ENCODE results near the gene TBC1D5.

GRCh38 chr3:17133632-17134545 lies 608.5 kb downstream of the TBC1D5 start:
- TF ChIP-seq CTCF (IDR thresholded peaks at IDR 0.05; ENCODE audit: control extremely low read depth in 1 of 3, insufficient read depth in 1 of 3, low read depth in 1 of 3, low read length in 3 of 3) (no peak), POLR2A (IDR thresholded peaks at IDR 0.05; ENCODE audit: control extremely low read depth in 1 of 2, low read depth in 2 of 2, low read length in 2 of 2) (no peak), ATF3 (IDR thresholded peaks at IDR 0.05; ENCODE audit: insufficient read depth, low read depth, low read length) (no peak), MAX (IDR thresholded peaks at IDR 0.05) (no peak), NRF1 (IDR thresholded peaks at IDR 0.05; ENCODE audit: low read depth, low read length) (no peak), JUND (IDR thresholded peaks at IDR 0.05; ENCODE audit: low read length) (no peak), RNF2 (IDR thresholded peaks at IDR 0.05; ENCODE audit: borderline replicate concordance, low read depth, low read length, missing control alignments, poor library complexity, severe bottlenecking) (no peak), EZH2 (IDR thresholded peaks at IDR 0.05; ENCODE audit: low read depth, low read length, severe bottlenecking) (no peak), POLR2AphosphoS5 (IDR thresholded peaks at IDR 0.05; ENCODE audit: low read depth, low read length) (no peak), KDM1A (IDR thresholded peaks at IDR 0.05; ENCODE audit: borderline replicate concordance, low read length) (no peak), TCF12 (IDR thresholded peaks at IDR 0.05; ENCODE audit: low read depth, low read length) (no peak), E2F6 (IDR thresholded peaks at IDR 0.05) (no peak), RAD21 (IDR thresholded peaks at IDR 0.05 in 1 of 2, conservative IDR thresholded peaks at IDR 0.05 in 1 of 2; ENCODE audit: low read depth in 2 of 2, low read length in 2 of 2) (no peak)
